ENCODE data around the gene LAMB3.
A peak's percentile ranks its signal among the peaks of the same experiment; 100 is the strongest.

The LAMB3 gene

GRCh38 chr1:209662879-209663327, 10.7 kb upstream of the LAMB3 start:
- no peak overlapping the region for H3K27ac ChIP-seq (ENCODE audit: low read depth in 2 of 2, low read length in 2 of 2)
- no peaks in the 10 kb centered on the region for H3K27me3 ChIP-seq (ENCODE audit: control insufficient read depth in 2 of 2, insufficient read depth in 2 of 2, low read length in 2 of 2)
- no peak overlapping the region for H3K9ac ChIP-seq (ENCODE audit: low read depth in 1 of 2, low read length in 2 of 2)
- H3K36me3 ChIP-seq (ENCODE audit: control insufficient read depth in 2 of 2, insufficient read depth in 2 of 2, low read length in 2 of 2) = no peaks in the 10 kb centered on the region
- H3K4me3 ChIP-seq (ENCODE audit: low read length in 2 of 2) = no peak overlapping the region
- H3K9me3 ChIP-seq (ENCODE audit: control insufficient read depth in 2 of 2, low read length in 2 of 2) = no peaks in the 10 kb centered on the region
- H3K4me1 ChIP-seq (ENCODE audit: control insufficient read depth in 2 of 2, insufficient read depth in 2 of 2, low read length in 2 of 2) = peaks cover 7 to 16% of the 10 kb centered on the region in 2 donors

GRCh38 chr1:209661071-209661470, 8.8 kb upstream of the LAMB3 start:
- Histone ChIP-seq H3K4me3 (ENCODE audit: low read length in 2 of 2) (no peak overlapping the region), H3K9ac (ENCODE audit: low read depth in 1 of 2, low read length in 2 of 2) (no peak overlapping the region), H3K4me1 (ENCODE audit: control insufficient read depth in 2 of 2, insufficient read depth in 2 of 2, low read length in 2 of 2) (peaks cover 7 to 18% of the 10 kb centered on the region in 2 donors), H3K27me3 (ENCODE audit: control insufficient read depth in 2 of 2, insufficient read depth in 2 of 2, low read length in 2 of 2) (no peaks in the 10 kb centered on the region), H3K9me3 (ENCODE audit: control insufficient read depth in 2 of 2, low read length in 2 of 2) (no peaks in the 10 kb centered on the region), H3K27ac (ENCODE audit: low read depth in 2 of 2, low read length in 2 of 2) (no peak overlapping the region), H3K36me3 (ENCODE audit: control insufficient read depth in 2 of 2, insufficient read depth in 2 of 2, low read length in 2 of 2) (no peaks in the 10 kb centered on the region)

GRCh38 chr1:209659909-209660308, 7.7 kb upstream of the LAMB3 start:
- Histone ChIP-seq H3K4me3 (ENCODE audit: low read length in 2 of 2) (no peak overlapping the region), H3K27ac (ENCODE audit: low read depth in 2 of 2, low read length in 2 of 2) (no peak overlapping the region), H3K36me3 (ENCODE audit: control insufficient read depth in 2 of 2, insufficient read depth in 2 of 2, low read length in 2 of 2) (no peaks in the 10 kb centered on the region), H3K27me3 (ENCODE audit: control insufficient read depth in 2 of 2, insufficient read depth in 2 of 2, low read length in 2 of 2) (no peaks in the 10 kb centered on the region), H3K9me3 (ENCODE audit: control insufficient read depth in 2 of 2, low read length in 2 of 2) (no peaks in the 10 kb centered on the region), H3K9ac (ENCODE audit: low read depth in 1 of 2, low read length in 2 of 2) (no peak overlapping the region), H3K4me1 (ENCODE audit: control insufficient read depth in 2 of 2, insufficient read depth in 2 of 2, low read length in 2 of 2) (peaks cover 7 to 20% of the 10 kb centered on the region in 2 donors)

GRCh38 chr1:209657918-209658317, 5.7 kb upstream of the LAMB3 start:
- H3K27me3 ChIP-seq (ENCODE audit: control insufficient read depth in 2 of 2, insufficient read depth in 2 of 2, low read length in 2 of 2) = no peaks in the 10 kb centered on the region
- H3K36me3 ChIP-seq (ENCODE audit: control insufficient read depth in 2 of 2, insufficient read depth in 2 of 2, low read length in 2 of 2) = no peaks in the 10 kb centered on the region
- H3K4me3 ChIP-seq (ENCODE audit: low read length in 2 of 2) = no peak overlapping the region
- no peak overlapping the region for H3K27ac ChIP-seq (ENCODE audit: low read depth in 2 of 2, low read length in 2 of 2)
- no peaks in the 10 kb centered on the region for H3K9me3 ChIP-seq (ENCODE audit: control insufficient read depth in 2 of 2, low read length in 2 of 2)
- no peak overlapping the region for H3K9ac ChIP-seq (ENCODE audit: low read depth in 1 of 2, low read length in 2 of 2)
- peaks cover 23 to 35% of the 10 kb centered on the region in 2 donors for H3K4me1 ChIP-seq (ENCODE audit: control insufficient read depth in 2 of 2, insufficient read depth in 2 of 2, low read length in 2 of 2)

GRCh38 chr1:209657140-209657879, 5.1 kb upstream of the LAMB3 start:
- peaks cover 24 to 35% of the 10 kb centered on the region in 2 donors for H3K4me1 ChIP-seq (ENCODE audit: control insufficient read depth in 2 of 2, insufficient read depth in 2 of 2, low read length in 2 of 2)
- H3K9me3 ChIP-seq (ENCODE audit: control insufficient read depth in 2 of 2, low read length in 2 of 2) = no peaks in the 10 kb centered on the region
- H3K27ac ChIP-seq (ENCODE audit: low read depth in 2 of 2, low read length in 2 of 2) = no peak overlapping the region
- no peaks in the 10 kb centered on the region for H3K27me3 ChIP-seq (ENCODE audit: control insufficient read depth in 2 of 2, insufficient read depth in 2 of 2, low read length in 2 of 2)
- no peaks in the 10 kb centered on the region for H3K36me3 ChIP-seq (ENCODE audit: control insufficient read depth in 2 of 2, insufficient read depth in 2 of 2, low read length in 2 of 2)
- no peak overlapping the region for H3K9ac ChIP-seq (ENCODE audit: low read depth in 1 of 2, low read length in 2 of 2)
- H3K4me3 ChIP-seq (ENCODE audit: low read length in 2 of 2) = no peak overlapping the region

- H3K27ac ChIP-seq (ENCODE audit: low read depth in 2 of 2, low read length in 2 of 2) = peak overlapping the region in 1 of 2 donors; percentile 47
- H3K9me3 ChIP-seq (ENCODE audit: control insufficient read depth in 2 of 2, low read length in 2 of 2) = no peaks in the 10 kb centered on the region
- no peaks in the 10 kb centered on the region for H3K36me3 ChIP-seq (ENCODE audit: control insufficient read depth in 2 of 2, insufficient read depth in 2 of 2, low read length in 2 of 2)
- no peaks in the 10 kb centered on the region for H3K27me3 ChIP-seq (ENCODE audit: control insufficient read depth in 2 of 2, insufficient read depth in 2 of 2, low read length in 2 of 2)
- peaks cover 31 to 49% of the 10 kb centered on the region in 2 donors for H3K4me1 ChIP-seq (ENCODE audit: control insufficient read depth in 2 of 2, insufficient read depth in 2 of 2, low read length in 2 of 2)
- no peak overlapping the region for H3K4me3 ChIP-seq (ENCODE audit: low read length in 2 of 2)
- no peak overlapping the region for H3K9ac ChIP-seq (ENCODE audit: low read depth in 1 of 2, low read length in 2 of 2)
Measured at GRCh38 chr1:209655411-209656231, 3.4 kb upstream of the LAMB3 start.

- no peaks in the 10 kb centered on the region for H3K9me3 ChIP-seq (ENCODE audit: control insufficient read depth in 2 of 2, low read length in 2 of 2)
- peak overlapping the region in 1 of 2 donors; percentile 48 for H3K9ac ChIP-seq (ENCODE audit: low read depth in 1 of 2, low read length in 2 of 2)
- no peak overlapping the region for H3K4me3 ChIP-seq (ENCODE audit: low read length in 2 of 2)
- H3K27me3 ChIP-seq (ENCODE audit: control insufficient read depth in 2 of 2, insufficient read depth in 2 of 2, low read length in 2 of 2) = no peaks in the 10 kb centered on the region
- H3K4me1 ChIP-seq (ENCODE audit: control insufficient read depth in 2 of 2, insufficient read depth in 2 of 2, low read length in 2 of 2) = peaks cover 42 to 62% of the 10 kb centered on the region in 2 donors
- no peaks in the 10 kb centered on the region for H3K36me3 ChIP-seq (ENCODE audit: control insufficient read depth in 2 of 2, insufficient read depth in 2 of 2, low read length in 2 of 2)
- peak overlapping the region; percentile 95 to 96 for H3K27ac ChIP-seq (ENCODE audit: low read depth in 2 of 2, low read length in 2 of 2)
Measured at GRCh38 chr1:209653915-209654351, 1.7 kb upstream of the LAMB3 start.

- Histone ChIP-seq H3K27me3 (ENCODE audit: control insufficient read depth in 2 of 2, insufficient read depth in 2 of 2, low read length in 2 of 2) (no peaks in the 10 kb centered on the region), H3K27ac (ENCODE audit: low read depth in 2 of 2, low read length in 2 of 2) (peak overlapping the region; percentile 95 to 96), H3K4me3 (ENCODE audit: low read length in 2 of 2) (peak overlapping the region; percentile 57 to 59), H3K4me1 (ENCODE audit: control insufficient read depth in 2 of 2, insufficient read depth in 2 of 2, low read length in 2 of 2) (peaks cover 41 to 66% of the 10 kb centered on the region in 2 donors), H3K9ac (ENCODE audit: low read depth in 1 of 2, low read length in 2 of 2) (peak overlapping the region; percentile 69 to 82), H3K9me3 (ENCODE audit: control insufficient read depth in 2 of 2, low read length in 2 of 2) (no peaks in the 10 kb centered on the region), H3K36me3 (ENCODE audit: control insufficient read depth in 2 of 2, insufficient read depth in 2 of 2, low read length in 2 of 2) (no peaks in the 10 kb centered on the region)
Measured at GRCh38 chr1:209652873-209653401, 712 bp upstream of the LAMB3 start.

- Histone ChIP-seq H3K27ac (ENCODE audit: low read depth in 2 of 2, low read length in 2 of 2) (peak overlapping the region; percentile 95 to 96), H3K36me3 (ENCODE audit: control insufficient read depth in 2 of 2, insufficient read depth in 2 of 2, low read length in 2 of 2) (peaks cover 6% of the 10 kb centered on the region in 2 donors), H3K9me3 (ENCODE audit: control insufficient read depth in 2 of 2, low read length in 2 of 2) (no peaks in the 10 kb centered on the region), H3K4me3 (ENCODE audit: low read length in 2 of 2) (peak overlapping the region; percentile 37 to 59), H3K9ac (ENCODE audit: low read depth in 1 of 2, low read length in 2 of 2) (peak overlapping the region in 1 of 2 donors; percentile 66), H3K4me1 (ENCODE audit: control insufficient read depth in 2 of 2, insufficient read depth in 2 of 2, low read length in 2 of 2) (peaks cover 41 to 76% of the 10 kb centered on the region in 2 donors), H3K27me3 (ENCODE audit: control insufficient read depth in 2 of 2, insufficient read depth in 2 of 2, low read length in 2 of 2) (no peaks in the 10 kb centered on the region)
Measured at GRCh38 chr1:209651138-209651587, 1.1 kb downstream of the LAMB3 start.

- H3K9ac ChIP-seq (ENCODE audit: low read depth in 1 of 2, low read length in 2 of 2) = peak overlapping the region in 1 of 2 donors; percentile 66
- H3K9me3 ChIP-seq (ENCODE audit: control insufficient read depth in 2 of 2, low read length in 2 of 2) = no peaks in the 10 kb centered on the region
- peak overlapping the region; percentile 95 to 96 for H3K27ac ChIP-seq (ENCODE audit: low read depth in 2 of 2, low read length in 2 of 2)
- peaks cover 6% of the 10 kb centered on the region in 2 donors for H3K36me3 ChIP-seq (ENCODE audit: control insufficient read depth in 2 of 2, insufficient read depth in 2 of 2, low read length in 2 of 2)
- peak overlapping the region; percentile 37 to 59 for H3K4me3 ChIP-seq (ENCODE audit: low read length in 2 of 2)
- H3K27me3 ChIP-seq (ENCODE audit: control insufficient read depth in 2 of 2, insufficient read depth in 2 of 2, low read length in 2 of 2) = no peaks in the 10 kb centered on the region
- H3K4me1 ChIP-seq (ENCODE audit: control insufficient read depth in 2 of 2, insufficient read depth in 2 of 2, low read length in 2 of 2) = peaks cover 41 to 78% of the 10 kb centered on the region in 2 donors
Measured at GRCh38 chr1:209650454-209650853, 1.8 kb downstream of the LAMB3 start.

Data from mucosa of rectum (tissue), 2 donors.